ENCODE data around the gene STK36.

STK36 gene

GRCh38 chr2:218671654-218672566 is at the start of gene STK36, which contains the start of gene RNF25:
Gene STK36, plus strand, starts transcription at chr2:218672086. Its CDS starts 744 bp downstream, at chr2:218672830.
Gene RNF25, minus strand, starts transcription at chr2:218672002. Its CDS starts 32 bp downstream, at chr2:218671970.
- DNase-seq (ENCODE audit: low read depth) = peak; percentile 73

GRCh38 chr2:218622606-218623365 is 49.1 kb upstream of the STK36 start:
- DNase-seq (ENCODE audit: low read depth) = no peak

GRCh38 chr2:218623366-218623705 is 48.5 kb upstream of the STK36 start:
- DNase-seq (ENCODE audit: low read depth) = no peak

- DNase-seq (ENCODE audit: low read depth) = no peak
These were observed 45.5 kb upstream of the STK36 start for GRCh38 chr2:218626369-218626768.

GRCh38 chr2:218627939-218628338 is 43.9 kb upstream of the STK36 start:
- DNase-seq (ENCODE audit: low read depth) = no peak

- DNase-seq (ENCODE audit: low read depth) = no peak
These were observed 40.0 kb upstream of the STK36 start for GRCh38 chr2:218631837-218632236.

- DNase-seq (ENCODE audit: low read depth) = no peak
These were observed 36.2 kb upstream of the STK36 start for GRCh38 chr2:218635719-218636118.

GRCh38 chr2:218638372-218638771 is 33.5 kb upstream of the STK36 start:
- no peak for DNase-seq (ENCODE audit: low read depth)

GRCh38 chr2:218642121-218642656 is 29.7 kb upstream of the STK36 start:
- DNase-seq (ENCODE audit: low read depth) = no peak

GRCh38 chr2:218642786-218643185 is 29.1 kb upstream of the STK36 start:
- DNase-seq (ENCODE audit: low read depth) = no peak

- DNase-seq (ENCODE audit: low read depth) = no peak
These were observed 28.1 kb upstream of the STK36 start for GRCh38 chr2:218643751-218644310.

GRCh38 chr2:218644721-218645120 is 27.2 kb upstream of the STK36 start:
- DNase-seq (ENCODE audit: low read depth) = no peak

- DNase-seq (ENCODE audit: low read depth) = no peak
These were observed 26.8 kb upstream of the STK36 start for GRCh38 chr2:218645126-218645525.

GRCh38 chr2:218648088-218648786 is 23.6 kb upstream of the STK36 start:
- peak; percentile 14 for DNase-seq (ENCODE audit: low read depth)

- DNase-seq (ENCODE audit: low read depth) = no peak
These were observed 23.1 kb upstream of the STK36 start for GRCh38 chr2:218648787-218649100.

GRCh38 chr2:218655751-218656150 is 16.1 kb upstream of the STK36 start:
- DNase-seq (ENCODE audit: low read depth) = no peak

- DNase-seq (ENCODE audit: low read depth) = peak; percentile 7
These were observed 13.1 kb upstream of the STK36 start for GRCh38 chr2:218658671-218659257.

- peak; percentile 86 for DNase-seq (ENCODE audit: low read depth)
These were observed 12.5 kb upstream of the STK36 start, which contains the start of the genes BCS1L and ZNF142 for GRCh38 chr2:218659258-218659987. Gene BCS1L, plus strand, starts transcription at chr2:218659683. Its CDS starts 1,305 bp downstream, at chr2:218660988. Gene ZNF142, minus strand, starts transcription at chr2:218659623. Its CDS starts 3,194 bp downstream, at chr2:218656429.

- no peak for DNase-seq (ENCODE audit: low read depth)
These were observed 11.9 kb upstream of the STK36 start for GRCh38 chr2:218659988-218660358.

GRCh38 chr2:218662377-218662776 is 9.5 kb upstream of the STK36 start:
- no peak for DNase-seq (ENCODE audit: low read depth)

- no peak for DNase-seq (ENCODE audit: low read depth)
These were observed 9.1 kb upstream of the STK36 start for GRCh38 chr2:218662827-218663226.
